Activated CD8-positive, alpha-beta T cell treated with anti-CD3 and anti-CD28 coated beads for 36 hours (primary cell): Measurements from ENCODE around the gene ACAD8. TPM values are rescaled to one million over a fixed set of nuclear protein-coding genes. Genes with fewer than 3 reads are reported as not detected.

Source experiments
- ATAC-seq: fragments of 200-7000 bp; cut with Tn5 transposase; one replicate; pipeline ENCODE4 v1.10.0; 2021; ENCODE audit warnings: mild to moderate bottlenecking, moderate library complexity
- CTCF ChIA-PET: fragments of 350-600 bp; sonication (Branson Sonifier 250); formaldehyde crosslinking; loops from one replicate; lab custom pipeline; 2021; ENCODE audit warnings: antibody characterized with exemption; lab: Charles Lee
- POLR2A ChIA-PET: fragments of 350-600 bp; sonication (Branson Sonifier 250); formaldehyde crosslinking; loops from one replicate; lab custom pipeline; 2021; ENCODE audit warnings: antibody characterized with exemption; lab: Charles Lee
- DNase-seq: peaks from one replicate; pipeline ENCODE4 v3.0.0-alpha.2; 2020
- H3K27ac Mint-ChIP-seq: one replicate; pipeline ENCODE4 v1.8.0; 2021; ENCODE audit warnings: mild to moderate bottlenecking, mixed read lengths
- H3K27me3 Mint-ChIP-seq: one replicate; pipeline ENCODE4 v1.8.0; 2021; ENCODE audit warnings: mixed read lengths
- H3K36me3 Mint-ChIP-seq: one replicate; pipeline ENCODE4 v1.8.0; 2021; ENCODE audit warnings: low read depth, mixed read lengths
- H3K4me1 Mint-ChIP-seq: one replicate; pipeline ENCODE4 v1.8.0; 2021; ENCODE audit warnings: low read depth, mixed read lengths
- H3K4me3 Mint-ChIP-seq: one replicate; pipeline ENCODE4 v1.8.0; 2021; ENCODE audit warnings: mild to moderate bottlenecking, moderate library complexity, mixed read lengths
- H3K9me3 Mint-ChIP-seq: one replicate; pipeline ENCODE4 v1.8.0; 2021; ENCODE audit warnings: mixed read lengths
- CTCF ChIP-seq: fragments of 200-600 bp; IDR thresholded peaks from one replicate; pipeline ENCODE4 v1.8.0; 2022; ENCODE audit warnings: antibody characterized with exemption, mild to moderate bottlenecking
- intact Hi-C: fragments of 100-400 bp; cut with micrococcal nuclease; formaldehyde crosslinking; loops from one replicate; pipeline ENCODE4 v1.10.0; 2022
- total RNA-seq, 2 experiments: library from RNA; stranded (reverse); gene quantifications; one replicate each; pipeline ENCODE4 v1.2.3, GENCODE V29; 2021

The ACAD8 gene
- total RNA-seq, 2 experiments from 2014 or later: 13.1 to 13.8 TPM

GRCh38 chr11:134313821-134314607, 60.6 kb downstream of the ACAD8 start:
- ChIA-PET POLR2A (no interaction called here), CTCF (no interaction called here)

More at GRCh38 chr11:134313821-134314607, 60.6 kb downstream of the ACAD8 start:
- intact Hi-C loops: no loop called here
- ATAC-seq (no peak), DNase-seq (no peak)
- Mint-ChIP-seq H3K27me3 (peaks cover 3% of the 10 kb centered on the region), H3K4me3 (no peak overlapping the region), H3K36me3 (peaks cover 18% of the 10 kb centered on the region), H3K9me3 (peaks cover 18% of the 10 kb centered on the region), H3K4me1 (no peaks in the 10 kb centered on the region), H3K27ac (no peak overlapping the region)
- no peak for TF ChIP-seq CTCF

Other genes with a start within 250 kb of the ACAD8 start
- 10 to 100 TPM; 24.9 to 26.8 TPM for gene JAM3, start 184.5 kb upstream of the ACAD8 start, total RNA-seq
- gene NCAPD3, start 29.6 kb upstream of the ACAD8 start, total RNA-seq: 100 to 1,000 TPM in 1 of 2 experiments, 10 to 100 TPM in 1; 98.4 to 102 TPM
- gene VPS26B, start 28.9 kb upstream of the ACAD8 start, total RNA-seq: 10 to 100 TPM; 35.6 TPM
- 10 to 100 TPM; 70.1 to 75.3 TPM for gene THYN1, start 216 bp upstream of the ACAD8 start, total RNA-seq
- 10 to 100 TPM; 11.2 to 11.9 TPM for gene GLB1L3, start 22.8 kb downstream of the ACAD8 start, total RNA-seq
- gene GLB1L2, start 78.4 kb downstream of the ACAD8 start, total RNA-seq: 1 to 10 TPM; 4.7 to 6.0 TPM
- gene B3GAT1, start 158.7 kb downstream of the ACAD8 start, total RNA-seq: under 1 TPM in 1 of 2 experiments, not detected in 1; 0.07 TPM